OCI-LY3 (cell line): Measurements from ENCODE around the gene FXR2.

ENCODE experiments used
- H2AFZ ChIP-seq: fragments of 200-600, 300-600 bp; shearing (Covaris generic); 2 replicates; pipeline ENCODE4 v1.6.0; 2014; ENCODE audit warnings: antibody characterized with exemption, low read depth, low read length
- H3K27ac ChIP-seq: fragments of 200-600, 300-600 bp; sonication (generic); 2 replicates; pipeline ENCODE4 v1.5.1; 2014; ENCODE audit warnings: mild to moderate bottlenecking, low read length, moderate library complexity, mixed read lengths
- H3K27me3 ChIP-seq: fragments of 200-600, 300-600 bp; sonication (generic); 2 replicates; pipeline ENCODE4 v1.6.1; 2014; ENCODE audit warnings: low read depth, low read length, mixed read lengths
- H3K36me3 ChIP-seq: fragments of 200-600, 300-600 bp; sonication (generic); replicated peaks from 2 replicates; pipeline ENCODE3; 2014; ENCODE audit warnings: low read depth, low read length, mixed read lengths
- H3K4me1 ChIP-seq: fragments of 300-600, 200-600 bp; sonication (generic); 2 replicates; pipeline ENCODE4 v1.6.1; 2014; ENCODE audit warnings: low read length, mixed read lengths
- H3K4me2 ChIP-seq: fragments of 200-600, 300-600 bp; sonication (generic); 2 replicates; pipeline ENCODE4 v1.6.1; 2014; ENCODE audit warnings: low read length, mixed read lengths
- H3K4me3 ChIP-seq: fragments of 300-600, 200-600 bp; sonication (generic); 2 replicates; pipeline ENCODE4 v1.5.1; 2014; ENCODE audit warnings: antibody characterized with exemption, mild to moderate bottlenecking, low read length, moderate library complexity
- H3K79me2 ChIP-seq: fragments of 300-600, 200-600 bp; shearing (Covaris generic); 2 replicates; pipeline ENCODE4 v1.6.1; 2014; ENCODE audit warnings: mild to moderate bottlenecking, low read length, mixed read lengths
- H3K9ac ChIP-seq: fragments of 300-600, 200-600 bp; shearing (Covaris generic); 2 replicates; pipeline ENCODE4 v1.6.0; 2014; ENCODE audit warnings: mild to moderate bottlenecking, low read length, moderate library complexity
- H3K9me3 ChIP-seq: fragments of 200-600, 300-600 bp; shearing (Covaris generic); 2 replicates; pipeline ENCODE4 v1.6.1; 2014; ENCODE audit warnings: low read length, mixed read lengths; ENCODE audit not compliant: insufficient read depth
- H4K20me1 ChIP-seq: fragments of 200-600, 300-600 bp; sonication (generic); 2 replicates; pipeline ENCODE4 v1.6.1; 2016; ENCODE audit warnings: low read length, mixed read lengths; ENCODE audit not compliant: insufficient read depth
- CTCF ChIP-seq: fragments of 200-600, 300-600 bp; sonication (generic); IDR thresholded peaks from 2 replicates; pipeline ENCODE4 v1.5.1; 2014; ENCODE audit warnings: antibody characterized with exemption, low read length, low read depth
- EZH2phosphoT487 ChIP-seq: fragments of 200-600 bp; shearing (Covaris generic); IDR thresholded peaks from 2 replicates; pipeline ENCODE4 v1.6.1; 2018; ENCODE audit warnings: antibody characterized with exemption, mixed run types, low read depth

FXR2 gene

GRCh38 chr17:7563115-7563869 is 51.4 kb downstream of the FXR2 start:
- H3K36me3 ChIP-seq, result peaks cover 12% of the 10 kb centered on the region
- H3K9me3 ChIP-seq, result no peaks in the 10 kb centered on the region
- TF ChIP-seq EZH2phosphoT487, result no peak
- no peak for TF ChIP-seq CTCF
- no peaks in the 10 kb centered on the region for H4K20me1 ChIP-seq
- peak overlapping the region; percentile 90; the same call in 1 of the 2 replicates for H3K4me3 ChIP-seq
- peaks cover 32% of the 10 kb centered on the region for H3K4me1 ChIP-seq
- H3K27ac ChIP-seq, result no peak overlapping the region
- no peak overlapping the region for H3K9ac ChIP-seq
- H2AFZ ChIP-seq, result no peak overlapping the region
- peak overlapping the region; percentile 95 for H3K4me2 ChIP-seq
- H3K79me2 ChIP-seq, result peaks cover 45% of the 10 kb centered on the region
- no peaks in the 10 kb centered on the region for H3K27me3 ChIP-seq

- peaks cover 42% of the 10 kb centered on the region for H3K4me1 ChIP-seq
- no peak overlapping the region for H2AFZ ChIP-seq
- H4K20me1 ChIP-seq, result no peaks in the 10 kb centered on the region
- peaks cover 12% of the 10 kb centered on the region for H3K36me3 ChIP-seq
- TF ChIP-seq CTCF (no peak), EZH2phosphoT487 (no peak)
- H3K27ac ChIP-seq, result peak overlapping the region; percentile 32
- H3K79me2 ChIP-seq, result peaks cover 45% of the 10 kb centered on the region
- peak overlapping the region; percentile 95 for H3K4me2 ChIP-seq
- no peaks in the 10 kb centered on the region for H3K27me3 ChIP-seq
- peak overlapping the region; percentile 90 for H3K4me3 ChIP-seq
- peak overlapping the region; percentile 85 for H3K9ac ChIP-seq
- no peaks in the 10 kb centered on the region for H3K9me3 ChIP-seq
These were observed 52.5 kb downstream of the FXR2 start for GRCh38 chr17:7562208-7562605.

GRCh38 chr17:7561589-7562207 is 53.0 kb downstream of the FXR2 start, which contains the start of gene SENP3:
Gene SENP3, plus strand, starts transcription at chr17:7561919. Its CDS starts 1,158 bp downstream, at chr17:7563077.
- Histone ChIP-seq H4K20me1 (no peaks in the 10 kb centered on the region), H3K27me3 (no peaks in the 10 kb centered on the region), H3K36me3 (peaks cover 12% of the 10 kb centered on the region), H3K27ac (peak within 1 kb of the TSS; percentile 77), H3K4me1 (peaks cover 42% of the 10 kb centered on the region), H3K9me3 (no peaks in the 10 kb centered on the region), H2AFZ (no peak within 1 kb of the TSS), H3K79me2 (peaks cover 45% of the 10 kb centered on the region), H3K4me3 (peak within 1 kb of the TSS; percentile 90), H3K4me2 (peak within 1 kb of the TSS; percentile 100), H3K9ac (peak within 1 kb of the TSS; percentile 85)
- no peak for TF ChIP-seq CTCF
- TF ChIP-seq EZH2phosphoT487, result no peak

- Histone ChIP-seq H3K4me3 (peak overlapping the region; percentile 90), H4K20me1 (no peaks in the 10 kb centered on the region), H3K27ac (peak overlapping the region; percentile 77), H3K9ac (peak overlapping the region; percentile 85), H3K4me1 (peaks cover 42% of the 10 kb centered on the region), H3K9me3 (no peaks in the 10 kb centered on the region), H3K36me3 (peaks cover 12% of the 10 kb centered on the region), H3K27me3 (no peaks in the 10 kb centered on the region), H3K79me2 (peaks cover 45% of the 10 kb centered on the region), H2AFZ (no peak overlapping the region), H3K4me2 (peak overlapping the region; percentile 100)
- TF ChIP-seq CTCF (peak; percentile 51), EZH2phosphoT487 (no peak)
These were observed 53.6 kb downstream of the FXR2 start for GRCh38 chr17:7561028-7561575.
